ENCODE data around the gene PRKCE. TPM values are rescaled to one million over a fixed set of nuclear protein-coding genes. Genes with fewer than 3 reads are reported as not detected.

The PRKCE gene
- total RNA-seq, 2 donors from 2014 or later = 7.3 to 20.8 TPM

DNA sequence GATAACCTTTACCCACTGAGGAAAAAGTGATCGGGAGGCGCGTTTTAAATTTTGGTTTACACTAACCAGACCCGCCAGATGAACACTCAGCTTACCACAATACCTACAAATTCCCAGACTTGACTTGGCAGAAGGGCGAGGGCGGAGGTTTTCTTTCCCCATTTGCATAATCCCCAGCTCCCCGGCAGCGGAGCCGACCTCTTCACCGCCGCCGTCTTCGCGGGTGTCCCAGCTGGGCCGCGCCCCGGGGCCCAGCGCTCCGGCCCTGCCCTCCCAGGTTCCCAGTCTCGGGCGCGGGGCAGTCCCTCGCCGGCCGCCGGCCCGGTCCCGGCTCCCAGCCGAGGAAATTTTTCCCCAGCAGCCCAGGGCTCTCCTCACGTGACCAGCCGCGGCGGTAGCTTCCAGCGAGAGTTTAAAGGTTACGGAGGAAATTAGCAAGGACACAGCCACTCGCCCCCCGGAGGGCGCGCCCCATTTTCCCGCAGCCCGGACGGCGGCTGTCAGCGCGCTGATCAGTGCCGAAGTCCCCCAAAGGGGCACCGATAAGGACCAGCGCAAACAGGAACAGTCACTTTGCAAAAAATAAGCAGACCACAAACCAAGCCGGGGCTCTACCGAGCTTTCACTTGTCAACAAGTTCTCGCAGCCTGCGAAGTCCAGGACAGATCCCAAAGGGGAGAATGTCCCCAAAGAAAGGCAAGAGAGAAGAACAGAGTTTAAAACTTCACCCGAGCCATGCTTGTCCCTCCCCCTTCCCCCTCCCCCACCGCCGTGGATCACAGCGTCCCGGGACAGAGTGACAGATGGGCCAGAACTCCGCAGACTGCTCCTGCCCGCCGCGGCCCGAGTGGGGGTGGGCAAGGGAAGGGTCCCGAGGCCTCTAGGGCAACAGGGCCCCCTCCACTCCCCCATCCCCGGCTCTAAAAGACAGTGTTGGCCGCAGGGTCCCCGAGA, 1.3 kb upstream of the PRKCE start:
- ATAC-seq (peak; percentile 60), DNase-seq (peak; percentile 75 to 82 (median 78))
- peaks cover 39% of the 10 kb centered on the region for H3K4me1 ChIP-seq
- TF ChIP-seq, protein P1, sequence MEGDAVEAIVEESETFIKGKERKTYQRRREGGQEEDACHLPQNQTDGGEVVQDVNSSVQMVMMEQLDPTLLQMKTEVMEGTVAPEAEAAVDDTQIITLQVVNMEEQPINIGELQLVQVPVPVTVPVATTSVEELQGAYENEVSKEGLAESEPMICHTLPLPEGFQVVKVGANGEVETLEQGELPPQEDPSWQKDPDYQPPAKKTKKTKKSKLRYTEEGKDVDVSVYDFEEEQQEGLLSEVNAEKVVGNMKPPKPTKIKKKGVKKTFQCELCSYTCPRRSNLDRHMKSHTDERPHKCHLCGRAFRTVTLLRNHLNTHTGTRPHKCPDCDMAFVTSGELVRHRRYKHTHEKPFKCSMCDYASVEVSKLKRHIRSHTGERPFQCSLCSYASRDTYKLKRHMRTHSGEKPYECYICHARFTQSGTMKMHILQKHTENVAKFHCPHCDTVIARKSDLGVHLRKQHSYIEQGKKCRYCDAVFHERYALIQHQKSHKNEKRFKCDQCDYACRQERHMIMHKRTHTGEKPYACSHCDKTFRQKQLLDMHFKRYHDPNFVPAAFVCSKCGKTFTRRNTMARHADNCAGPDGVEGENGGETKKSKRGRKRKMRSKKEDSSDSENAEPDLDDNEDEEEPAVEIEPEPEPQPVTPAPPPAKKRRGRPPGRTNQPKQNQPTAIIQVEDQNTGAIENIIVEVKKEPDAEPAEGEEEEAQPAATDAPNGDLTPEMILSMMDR (IDR thresholded peaks at IDR 0.05) = peak in 1 of 7 experiments; percentile 1
- peak; percentile 46 to 73 (median 72) for TF ChIP-seq POLR2A (IDR thresholded peaks at IDR 0.05)
- no peaks in the 10 kb centered on the region for H3K36me3 ChIP-seq (replicated peaks in 1 of 2; ENCODE audit: insufficient read depth in 1 of 2, low read depth in 2 of 2)
- no peaks in the 10 kb centered on the region for H3K27me3 ChIP-seq
- intact Hi-C loops (cut with DNase I) = no loop called here
- H3K4me3 ChIP-seq = peak overlapping the region; percentile 41 to 48
- H3K9me3 ChIP-seq = no peaks in the 10 kb centered on the region
- 0% methylated on average over 45 to 66 of the region's 66 CpGs for WGBS, 2 donors
- H3K27ac ChIP-seq = peak overlapping the region; percentile 97 to 100 (median 99)

DNA sequence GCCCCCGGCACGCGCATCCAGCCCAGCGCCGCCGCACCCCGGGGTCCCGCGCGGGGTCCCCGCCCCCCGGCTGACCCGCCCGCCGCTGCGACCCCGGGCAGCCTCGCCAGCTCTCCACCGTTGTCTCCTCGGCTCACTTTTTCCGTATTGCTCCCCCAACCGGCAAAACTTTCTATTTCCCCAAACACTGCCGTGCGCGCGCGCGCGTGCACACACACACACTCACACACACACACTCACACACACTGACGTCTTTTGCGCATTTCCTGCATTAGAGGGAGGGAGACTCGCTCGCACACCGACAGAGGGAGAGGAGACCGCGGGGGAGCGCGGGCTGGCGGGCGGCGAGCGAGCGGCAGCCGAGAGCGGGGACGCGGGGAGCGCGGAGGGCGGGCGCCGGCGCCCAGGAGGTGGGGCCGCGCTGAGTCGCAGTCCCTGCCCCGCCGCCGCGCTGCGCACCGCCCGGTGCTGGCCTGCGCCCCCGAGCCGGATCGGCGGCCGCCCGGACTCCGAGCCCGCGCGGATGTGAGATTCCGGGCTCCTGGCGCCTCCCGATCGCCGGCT, 542 bp upstream of the PRKCE start:
- H3K4me1 ChIP-seq = peaks cover 39% of the 10 kb centered on the region
- H3K4me3 ChIP-seq = peak overlapping the region; percentile 48 to 87
- 0 to 1% methylated on average over 29 to 78 of the region's 79 CpGs for WGBS, 2 donors
- H3K27ac ChIP-seq = peak overlapping the region; percentile 97 to 100 (median 99)
- peak; percentile 85 to 95 (median 91) for TF ChIP-seq POLR2A (IDR thresholded peaks at IDR 0.05)
- TF ChIP-seq, protein P1 (IDR thresholded peaks at IDR 0.05) = peak; percentile 12 to 86 (median 77)
- H3K36me3 ChIP-seq (replicated peaks in 1 of 2; ENCODE audit: insufficient read depth in 1 of 2, low read depth in 2 of 2) = no peaks in the 10 kb centered on the region
- H3K9me3 ChIP-seq = no peaks in the 10 kb centered on the region
- H3K27me3 ChIP-seq = no peaks in the 10 kb centered on the region
- peak; percentile 86 for ATAC-seq
- DNase-seq = peak; percentile 92 to 97 (median 94)
- intact Hi-C loops (cut with DNase I) = no loop called here

DNA sequence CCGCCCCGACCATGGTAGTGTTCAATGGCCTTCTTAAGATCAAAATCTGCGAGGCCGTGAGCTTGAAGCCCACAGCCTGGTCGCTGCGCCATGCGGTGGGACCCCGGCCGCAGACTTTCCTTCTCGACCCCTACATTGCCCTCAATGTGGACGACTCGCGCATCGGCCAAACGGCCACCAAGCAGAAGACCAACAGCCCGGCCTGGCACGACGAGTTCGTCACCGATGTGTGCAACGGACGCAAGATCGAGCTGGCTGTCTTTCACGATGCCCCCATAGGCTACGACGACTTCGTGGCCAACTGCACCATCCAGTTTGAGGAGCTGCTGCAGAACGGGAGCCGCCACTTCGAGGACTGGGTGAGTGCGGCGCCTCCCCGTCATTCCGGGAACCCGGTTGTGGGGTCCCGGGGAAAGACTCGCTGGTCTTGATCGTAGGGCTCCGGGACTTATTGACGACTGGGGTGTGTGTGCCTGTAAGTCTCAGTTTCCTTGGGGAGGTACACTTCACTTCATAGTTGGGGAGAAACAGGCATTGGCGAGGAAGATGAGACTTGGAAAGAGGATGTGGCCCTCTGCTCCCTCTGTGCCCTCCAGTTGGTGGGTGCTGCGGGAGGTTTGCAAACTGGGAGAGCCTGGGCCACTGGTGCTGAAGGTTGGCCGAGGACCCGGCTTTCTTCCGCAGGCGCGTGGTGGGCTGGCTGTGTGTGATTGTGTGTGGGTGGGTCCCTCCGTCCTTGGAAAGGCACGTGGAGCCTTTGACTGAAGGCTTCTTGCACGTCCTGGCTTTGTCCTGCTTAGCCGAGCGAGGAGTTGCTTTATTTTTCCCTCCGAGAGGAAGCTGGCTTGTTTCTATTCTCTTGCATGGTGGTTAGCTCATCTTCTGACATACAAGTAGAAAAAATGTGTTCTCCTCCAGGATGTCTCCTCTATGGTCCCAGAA, 886 bp downstream of the PRKCE start:
- intact Hi-C loops (cut with DNase I) = no loop called here
- H3K4me3 ChIP-seq = peak overlapping the region; percentile 44 to 87
- H3K4me1 ChIP-seq = peaks cover 39% of the 10 kb centered on the region
- H3K9me3 ChIP-seq = no peaks in the 10 kb centered on the region
- 8 to 16% methylated on average over 33 to 53 of the region's 53 CpGs for WGBS, 2 donors
- peak overlapping the region in 3 of 4 donors; percentile 97 to 100 (median 99) for H3K27ac ChIP-seq
- DNase-seq (peak; percentile 22 to 39 (median 36)), ATAC-seq (no peak)
- no peaks in the 10 kb centered on the region for H3K36me3 ChIP-seq (replicated peaks in 1 of 2; ENCODE audit: insufficient read depth in 1 of 2, low read depth in 2 of 2)
- peak in 1 of 3 donors; percentile 20 for TF ChIP-seq POLR2A (IDR thresholded peaks at IDR 0.05)
- TF ChIP-seq, protein P1 (IDR thresholded peaks at IDR 0.05) = no peak
- H3K27me3 ChIP-seq = no peaks in the 10 kb centered on the region

- H3K27me3 ChIP-seq = no peaks in the 10 kb centered on the region
- intact Hi-C loops (cut with DNase I) = no loop called here
- H3K4me1 ChIP-seq = peaks cover 34% of the 10 kb centered on the region
- DNase-seq (no peak), ATAC-seq (no peak)
- no peaks in the 10 kb centered on the region for H3K36me3 ChIP-seq (replicated peaks in 1 of 2; ENCODE audit: insufficient read depth in 1 of 2, low read depth in 2 of 2)
- 76 to 77% methylated on average over 5 of the region's 5 CpGs for WGBS, 2 donors
- H3K4me3 ChIP-seq = no peak overlapping the region
- no peaks in the 10 kb centered on the region for H3K9me3 ChIP-seq
- TF ChIP-seq POLR2A (IDR thresholded peaks at IDR 0.05) = no peak
- TF ChIP-seq, protein P1 (IDR thresholded peaks at IDR 0.05) = no peak
- H3K27ac ChIP-seq = no peak overlapping the region
These were observed 1.8 kb downstream of the PRKCE start for GRCh38 chr2:45653122-45653913.

All from body of pancreas (tissue), 4 donors.